ENCODE measurements around the gene TRHDE. TPM values are rescaled to one million over a fixed set of nuclear protein-coding genes. Genes with fewer than 3 reads are reported as not detected.

The TRHDE gene
- total and polyA plus RNA-seq, 2 of the 13 experiments (the other 11 are each of a cell fraction or from before 2014, with no cell fraction given): not detected

GRCh38 chr12:72549184-72549583 is 277.0 kb downstream of the TRHDE start:
- no peaks in the 10 kb centered on the region; a peak in 1 of 5 replicates for H3K27me3 ChIP-seq (ENCODE audit: control insufficient read depth in 1 of 2, insufficient read depth in 2 of 2, low read length in 2 of 2)
- no peak for DNase-seq (ENCODE audit: low spot score)
- no peak for FAIRE-seq
- no peak overlapping the region for H3K4me3 ChIP-seq (replicated peaks in 1 of 3; ENCODE audit: insufficient read depth in 1 of 3, low read depth in 2 of 3, low read length in 3 of 3)
- ChIA-PET POLR2A (no interaction called here), CTCF (ENCODE audit: low intra/inter-chr PET ratio, low total read pairs) (no interaction called here)
- no peaks in the 10 kb centered on the region for H3K4me1 ChIP-seq (ENCODE audit: insufficient read depth, low read length)
- H3K9ac ChIP-seq (ENCODE audit: insufficient read depth, low read depth, low read length): no peak overlapping the region
- intact Hi-C loops (cut with micrococcal nuclease; ENCODE audit: unreplicated experiment) (no loop called here), in situ Hi-C loops (cut with HindIII; ENCODE audit: extremely low pct_ligation_motif_present, low pct_unique_long_range_greater_than_20kb) (no loop called here)
- no peaks in the 10 kb centered on the region for H3K9me3 ChIP-seq (ENCODE audit: low read length)
- H3K36me3 ChIP-seq (replicated peaks in 1 of 2; ENCODE audit: control insufficient read depth in 1 of 2, insufficient read depth in 2 of 2, low read length in 2 of 2): no peaks in the 10 kb centered on the region
- no peak overlapping the region for H2AFZ ChIP-seq (ENCODE audit: low read length)
- H3K4me2 ChIP-seq (ENCODE audit: low read depth, low read length): no peak overlapping the region
- no peak overlapping the region for H3K27ac ChIP-seq (ENCODE audit: extremely low read length, insufficient read depth, low read length)
- H4K20me1 ChIP-seq (ENCODE audit: insufficient read depth, low read length): no peaks in the 10 kb centered on the region
- no TSS peak for BruUV-seq (replicated peaks)
- no peaks in the 10 kb centered on the region for H3K79me2 ChIP-seq (ENCODE audit: insufficient read depth, low read length)
- no peak for ATAC-seq
- 2% methylated on average over 1 of the region's 1 CpG for WGBS (ENCODE audit: low lambda C conversion rate)
- TF ChIP-seq ARID3A (IDR thresholded peaks at IDR 0.05; ENCODE audit: low read depth, low read length): no peak
- TF ChIP-seq ZNF124 (CRISPR knock-in tag; IDR thresholded peaks at IDR 0.05): no peak
- TF ChIP-seq ARNT (IDR thresholded peaks at IDR 0.05): no peak
- no peak for TF ChIP-seq ATF1 (CRISPR knock-in tag; IDR thresholded peaks at IDR 0.05)
- TF ChIP-seq PBX2 (CRISPR knock-in tag; IDR thresholded peaks at IDR 0.05): no peak
- TF ChIP-seq ELK4 (CRISPR knock-in tag; IDR thresholded peaks at IDR 0.05; ENCODE audit: borderline replicate concordance): no peak
- TF ChIP-seq GMEB2 (CRISPR knock-in tag; IDR thresholded peaks at IDR 0.05; ENCODE audit: low read depth): no peak
- no peak for TF ChIP-seq ZNF776 (CRISPR knock-in tag; IDR thresholded peaks at IDR 0.05)
- no peak for TF ChIP-seq CENPBD1 (CRISPR knock-in tag; IDR thresholded peaks at IDR 0.05; ENCODE audit: borderline replicate concordance, low read depth)
- TF ChIP-seq MLX (CRISPR knock-in tag; IDR thresholded peaks at IDR 0.05): no peak
- TF ChIP-seq SMYD3 (CRISPR knock-in tag; IDR thresholded peaks at IDR 0.05): no peak
- TF ChIP-seq FOXO4 (CRISPR knock-in tag; conservative IDR thresholded peaks at IDR 0.05): no peak
- TF ChIP-seq TFE3 (CRISPR knock-in tag; IDR thresholded peaks at IDR 0.05): no peak
- no peak for TF ChIP-seq ZNF207 (IDR thresholded peaks at IDR 0.05; ENCODE audit: borderline replicate concordance)
- no peak for TF ChIP-seq MATR3 (CRISPR knock-in tag; IDR thresholded peaks at IDR 0.05)
- no peak for TF ChIP-seq HDAC1 (CRISPR knock-in tag; IDR thresholded peaks at IDR 0.05)
- no peak for TF ChIP-seq ZSCAN20 (CRISPR knock-in tag; IDR thresholded peaks at IDR 0.05; ENCODE audit: borderline replicate concordance)
